Right lobe of liver (tissue), 6 donors: ENCODE measurements around the gene GJD3. TPM values are rescaled to one million over a fixed set of nuclear protein-coding genes. Genes with fewer than 3 reads are reported as not detected.

Source experiments
- ATAC-seq, 4 donors: fragments of 200-7000 bp; cut with Tn5 transposase; one replicate each; pipeline ENCODE4 v1.9.1; 2020; ENCODE audit warnings: mild to moderate bottlenecking in 4 of 4, moderate library complexity in 4 of 4
- DNase-seq, 3 donors: peaks; one replicate each; pipeline ENCODE4 v3.0.0-alpha.2; 2020
- H3K27ac ChIP-seq, 3 donors: fragments of 200-600 bp; one replicate each; pipeline ENCODE4 v1.8.0; 2022
- H3K27me3 ChIP-seq, 2 donors: fragments of 200-600 bp; one replicate each; pipeline ENCODE4 v1.8.0; 2022
- H3K36me3 ChIP-seq, 4 donors: fragments of 200-600 bp; sonication (generic) in 1 of 4; one replicate each; pipeline versions ENCODE4 v1.5.1 to v1.8.0; 2017 to 2022; ENCODE audit warnings: control low read depth in 1 of 4
- H3K4me1 ChIP-seq, 4 donors: fragments of 200-600 bp; sonication (generic) in 1 of 4; one replicate each; pipeline versions ENCODE4 v1.5.1 to v1.8.0; 2017 to 2022; ENCODE audit warnings: control low read depth in 1 of 4
- H3K4me3 ChIP-seq, 3 donors: fragments of 200-600 bp; one replicate each; pipeline ENCODE4 v1.8.0; 2022
- H3K9me3 ChIP-seq, 4 donors: fragments of 200-600 bp; sonication (generic) in 1 of 4; one replicate each; pipeline versions ENCODE4 v1.5.1 to v1.8.0; 2017 to 2022; ENCODE audit warnings: control low read depth in 1 of 4
- POLR2A ChIP-seq: fragments of 450-650 bp; IDR thresholded peaks from one replicate; pipeline ENCODE4 v1.6.1; 2017; ENCODE audit warnings: antibody characterized with exemption, mild to moderate bottlenecking
- whole genome bisulfite sequencing: methylation state at CpG from one replicate; pipeline ENCODE4 v1.1.6; 2018; ENCODE audit warnings: low coverage, low lambda C conversion rate; ENCODE audit not compliant: insufficient coverage; ENCODE audit errors: missing lambda C conversion rate; 5-methylcytosine and 5-hydroxymethylcytosine counted together
- intact Hi-C, 2 donors: fragments of 100-400 bp; cut with DNase I; formaldehyde crosslinking; loops; one replicate each; pipeline versions ENCODE4 v1.11.2 to v1.14.1; 2022
- total RNA-seq, 6 experiments: library from RNA; depleted of rRNA in 2 of 6; stranded (reverse); fragments of >200 nt in 2 of 6; fragmentation: NEBNext Ultra II Directional in 3 of 6; extraction: Animal tissue kit (Norgen Biotek cat#: 25700) in 3 of 6; gene quantifications; one replicate each; pipeline versions ENCODE4 v1.1.0 to v1.2.4, GENCODE V29; 2016 to 2023
- TF ChIP-seq, protein P1 (sequence below), 4 donors: fragments of 200-600 bp in 3 of 4; fragments of 450-650 bp in 1 of 4; IDR thresholded peaks; one replicate each; pipeline versions ENCODE4 v1.5.1 to v1.8.0; 2016 to 2022; ENCODE audit warnings: antibody characterized with exemption in 4 of 4, mild to moderate bottlenecking in 2 of 4
- donor health status: DM: no; HTN: yes; CAD: no.
- donor health status: DM: no; HTN: no; CAD: no.
- donor health status: DM: no; HTN: no; CAD: no.
- donor health status: DM: no; HTN: yes; CAD: no.
- donor health status: DM: no; HTN: yes; CAD: no.

GJD3 gene
- total RNA-seq, 6 experiments from 2014 or later: 0.22 to 0.78 (median 0.37) TPM; not detected in 1

- DNase-seq: peak in 2 of 3 donors; percentile 63 to 66
- no peak overlapping the region for H3K4me3 ChIP-seq
- WGBS: 23% methylated on average over 2 of the region's 10 CpGs
These were observed 40.9 kb downstream of the GJD3 start for GRCh38 chr17:40323391-40324381.

GRCh38 chr17:40322358-40323315 is 41.9 kb downstream of the GJD3 start:
- peak overlapping the region in 2 of 3 donors; percentile 15 to 27 for H3K4me3 ChIP-seq
- DNase-seq: peak; percentile 60 to 77 (median 71)

More at GRCh38 chr17:40323391-40324381, 40.9 kb downstream of the GJD3 start:
- Histone ChIP-seq H3K9me3 (no peaks in the 10 kb centered on the region), H3K36me3 (no peaks in the 10 kb centered on the region), H3K27me3 (no peaks in the 10 kb centered on the region), H3K4me1 (peaks cover 5 to 82% (median 53%) of the 10 kb centered on the region in 4 donors), H3K27ac (peak overlapping the region; percentile 9 to 77 (median 76))
- intact Hi-C loops: no loop called here
- ATAC-seq: peak in 3 of 4 donors; percentile 3 to 12 (median 7)
- TF ChIP-seq, protein P1, sequence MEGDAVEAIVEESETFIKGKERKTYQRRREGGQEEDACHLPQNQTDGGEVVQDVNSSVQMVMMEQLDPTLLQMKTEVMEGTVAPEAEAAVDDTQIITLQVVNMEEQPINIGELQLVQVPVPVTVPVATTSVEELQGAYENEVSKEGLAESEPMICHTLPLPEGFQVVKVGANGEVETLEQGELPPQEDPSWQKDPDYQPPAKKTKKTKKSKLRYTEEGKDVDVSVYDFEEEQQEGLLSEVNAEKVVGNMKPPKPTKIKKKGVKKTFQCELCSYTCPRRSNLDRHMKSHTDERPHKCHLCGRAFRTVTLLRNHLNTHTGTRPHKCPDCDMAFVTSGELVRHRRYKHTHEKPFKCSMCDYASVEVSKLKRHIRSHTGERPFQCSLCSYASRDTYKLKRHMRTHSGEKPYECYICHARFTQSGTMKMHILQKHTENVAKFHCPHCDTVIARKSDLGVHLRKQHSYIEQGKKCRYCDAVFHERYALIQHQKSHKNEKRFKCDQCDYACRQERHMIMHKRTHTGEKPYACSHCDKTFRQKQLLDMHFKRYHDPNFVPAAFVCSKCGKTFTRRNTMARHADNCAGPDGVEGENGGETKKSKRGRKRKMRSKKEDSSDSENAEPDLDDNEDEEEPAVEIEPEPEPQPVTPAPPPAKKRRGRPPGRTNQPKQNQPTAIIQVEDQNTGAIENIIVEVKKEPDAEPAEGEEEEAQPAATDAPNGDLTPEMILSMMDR (IDR thresholded peaks at IDR 0.05): no peak
- TF ChIP-seq POLR2A: no peak

GRCh38 chr17:40321961-40322357 is 42.6 kb downstream of the GJD3 start:
- Histone ChIP-seq H3K27me3 (no peaks in the 10 kb centered on the region), H3K4me3 (peak overlapping the region in 2 of 3 donors; percentile 15 to 27), H3K9me3 (no peaks in the 10 kb centered on the region), H3K36me3 (no peaks in the 10 kb centered on the region), H3K27ac (peak overlapping the region; percentile 9 to 77 (median 76)), H3K4me1 (peaks cover 4 to 73% (median 45%) of the 10 kb centered on the region in 4 donors)
- intact Hi-C loops: no loop called here
- TF ChIP-seq, protein P1 (IDR thresholded peaks at IDR 0.05): no peak
- TF ChIP-seq POLR2A: no peak
- peak in 2 of 3 donors; percentile 29 to 54 for DNase-seq
- ATAC-seq: no peak
- 0% methylated on average over 3 of the region's 4 CpGs for WGBS

More at GRCh38 chr17:40322358-40323315, 41.9 kb downstream of the GJD3 start:
- no peak for TF ChIP-seq POLR2A
- TF ChIP-seq, protein P1 (IDR thresholded peaks at IDR 0.05): no peak
- ATAC-seq: peak; percentile 2 to 15 (median 8)
- H3K4me1 ChIP-seq: peaks cover 5 to 73% (median 49%) of the 10 kb centered on the region in 4 donors
- no peaks in the 10 kb centered on the region for H3K27me3 ChIP-seq
- H3K9me3 ChIP-seq: no peaks in the 10 kb centered on the region
- 4% methylated on average over 11 of the region's 19 CpGs for WGBS
- intact Hi-C loops: no loop called here
- H3K36me3 ChIP-seq: no peaks in the 10 kb centered on the region
- peak overlapping the region; percentile 9 to 77 (median 76) for H3K27ac ChIP-seq

GRCh38 chr17:40321524-40321929 is 43.0 kb downstream of the GJD3 start:
- Histone ChIP-seq H3K9me3 (no peaks in the 10 kb centered on the region), H3K36me3 (no peaks in the 10 kb centered on the region), H3K27me3 (no peaks in the 10 kb centered on the region), H3K4me1 (peaks cover 3 to 73% (median 44%) of the 10 kb centered on the region in 4 donors), H3K4me3 (peak overlapping the region in 2 of 3 donors; percentile 15 to 27), H3K27ac (peak overlapping the region; percentile 9 to 77 (median 76))
- TF ChIP-seq POLR2A: no peak
- TF ChIP-seq, protein P1 (IDR thresholded peaks at IDR 0.05): no peak
- WGBS: 27% methylated on average over 3 of the region's 4 CpGs
- intact Hi-C loops: no loop called here
- ATAC-seq: no peak
- peak in 2 of 3 donors; percentile 34 to 52 for DNase-seq
